ENCODE measurements around the gene NRXN2.

Gene NRXN2

GRCh38 chr11:64698427-64698826 lies 24.6 kb downstream of the NRXN2 start:
- DNase-seq (ENCODE audit: low spot score) = no peak

GRCh38 chr11:64697663-64698375 lies 25.2 kb downstream of the NRXN2 start:
- DNase-seq (ENCODE audit: low spot score) = no peak

GRCh38 chr11:64696045-64696444 lies 27.0 kb downstream of the NRXN2 start:
- DNase-seq (ENCODE audit: low spot score) = no peak

DNA sequence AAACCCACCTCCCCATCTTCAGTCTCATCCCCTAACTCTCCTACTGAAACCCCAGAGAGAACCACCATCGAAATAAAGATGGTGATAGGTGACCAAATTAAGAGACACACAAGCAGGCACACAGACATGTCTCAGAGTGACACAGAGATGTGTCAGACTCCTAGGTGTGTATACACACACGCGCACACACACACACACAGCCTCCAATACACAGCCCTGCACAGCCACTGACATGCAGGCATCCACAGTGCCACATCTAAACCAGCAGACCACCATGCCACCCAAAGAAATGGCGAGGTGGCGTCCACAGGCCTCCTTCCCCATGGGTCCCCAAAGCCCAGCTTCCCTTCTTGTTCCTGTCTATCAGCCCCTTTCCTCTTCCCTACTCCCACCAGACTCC lies 27.4 kb downstream of the NRXN2 start:
- no peak for DNase-seq (ENCODE audit: low spot score)

- DNase-seq (ENCODE audit: low spot score) = peak; percentile 65
Observed at GRCh38 chr11:64694821-64695365, 28.1 kb downstream of the NRXN2 start.

DNA sequence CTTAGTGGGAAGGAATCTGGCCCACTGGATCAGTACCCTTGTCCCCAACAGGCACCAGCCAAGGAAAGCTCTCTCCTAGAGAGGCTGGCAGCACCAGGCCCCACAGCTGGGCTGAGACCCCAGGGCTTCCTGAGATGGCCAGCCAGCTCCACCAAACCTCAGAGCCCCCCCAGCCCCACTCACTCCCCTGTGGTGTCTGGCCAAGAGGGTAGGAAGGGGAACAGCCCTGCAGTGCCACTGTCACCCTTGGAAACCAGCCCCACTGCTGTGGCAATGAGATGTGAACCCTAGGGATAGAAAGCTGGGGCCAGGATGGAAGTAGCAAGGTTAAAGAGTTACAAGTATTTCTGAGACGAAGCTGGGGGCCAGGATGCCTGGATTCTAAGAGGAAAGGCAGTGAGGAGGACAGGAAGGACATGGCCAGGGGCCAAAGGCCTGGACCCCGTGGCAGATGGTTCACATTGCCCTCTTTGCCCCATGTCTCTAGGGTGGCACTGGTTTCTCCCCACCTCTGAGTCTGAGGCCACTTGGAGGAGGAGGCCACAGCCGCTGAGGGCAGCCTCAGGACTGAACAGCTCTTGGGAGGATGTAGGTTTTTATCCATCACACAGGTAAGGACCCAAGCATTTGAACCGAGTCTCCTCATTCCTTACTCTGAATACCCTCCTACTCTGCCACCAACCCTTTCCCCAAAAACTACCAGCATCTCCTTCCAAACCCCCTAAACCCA lies 28.8 kb downstream of the NRXN2 start:
- DNase-seq (ENCODE audit: low spot score) = no peak

- DNase-seq (ENCODE audit: low spot score) = no peak
Observed at GRCh38 chr11:64692764-64693331, 30.1 kb downstream of the NRXN2 start.

GRCh38 chr11:64691543-64691942 lies 31.5 kb downstream of the NRXN2 start:
- no peak for DNase-seq (ENCODE audit: low spot score)

- DNase-seq (ENCODE audit: low spot score) = no peak
Observed at GRCh38 chr11:64690235-64690634, 32.8 kb downstream of the NRXN2 start.

- peak; percentile 91 for DNase-seq (ENCODE audit: low spot score)
Observed at GRCh38 chr11:64688534-64688982, 34.4 kb downstream of the NRXN2 start.

DNA sequence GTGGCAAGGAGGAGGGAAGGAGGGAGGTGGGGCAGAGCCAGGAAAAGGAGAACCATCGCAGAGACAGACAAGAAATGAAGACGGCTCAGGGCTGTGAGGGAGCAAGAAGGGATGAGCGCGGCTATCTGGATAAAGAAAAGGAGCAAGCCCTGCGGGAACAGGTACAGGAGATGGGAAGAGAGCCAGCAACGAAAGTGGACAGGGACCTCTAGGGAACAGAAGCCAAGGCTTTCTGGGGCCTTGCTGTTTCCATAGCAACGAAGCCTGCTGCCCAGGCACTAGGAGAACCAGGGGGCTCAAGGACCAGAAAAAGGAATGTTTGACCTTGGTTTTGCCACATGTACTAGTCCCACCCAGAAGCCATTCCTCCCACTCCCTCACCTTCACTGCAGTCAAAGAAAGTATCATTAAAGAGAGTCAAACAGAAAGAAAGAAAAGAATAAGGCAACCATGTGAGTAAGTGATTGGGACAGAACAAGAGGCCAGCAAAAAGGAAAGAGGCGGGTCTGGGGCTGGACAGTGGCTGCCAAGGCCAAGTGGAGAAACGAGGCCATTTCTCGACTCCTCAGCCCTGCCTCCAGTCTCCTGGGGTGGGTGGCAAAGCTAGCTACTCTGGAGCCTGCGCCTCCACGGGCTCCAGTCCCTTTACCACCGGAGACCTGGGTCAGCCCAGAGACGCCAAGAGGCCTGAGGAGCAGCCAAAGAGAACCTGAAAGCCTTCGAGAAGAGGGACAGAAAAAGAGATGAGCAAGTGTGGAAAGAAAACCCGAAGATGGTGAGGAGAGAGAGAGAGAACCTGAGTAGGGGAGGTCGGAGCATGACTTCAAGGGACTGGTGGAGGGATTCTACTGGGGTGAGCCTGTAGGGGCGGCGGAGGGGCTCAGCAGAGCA lies 35.1 kb downstream of the NRXN2 start:
- DNase-seq (ENCODE audit: low spot score) = no peak

GRCh38 chr11:64687204-64687603 lies 35.8 kb downstream of the NRXN2 start:
- DNase-seq (ENCODE audit: low spot score) = no peak

- DNase-seq (ENCODE audit: low spot score) = no peak
Observed at GRCh38 chr11:64686466-64687170, 36.4 kb downstream of the NRXN2 start.

DNA sequence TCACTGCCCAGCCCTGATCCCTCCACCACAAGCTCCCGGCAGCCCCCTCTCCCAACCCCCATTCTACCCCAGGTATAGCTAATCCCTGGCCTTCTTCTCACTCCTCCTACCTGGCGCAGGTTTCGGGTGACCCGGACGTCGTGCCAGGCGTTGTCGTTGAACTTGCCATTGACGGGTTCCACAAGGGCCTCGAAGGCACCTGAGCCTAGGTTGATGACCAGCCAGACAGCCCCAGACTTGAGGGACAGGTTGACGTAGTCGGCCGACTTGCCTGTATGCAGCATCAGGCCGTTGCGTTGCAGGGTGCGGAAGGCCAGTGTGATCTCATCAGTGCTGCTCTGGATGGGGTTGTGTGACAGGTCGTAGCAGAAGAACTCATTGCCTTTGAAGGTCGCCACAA lies 37.5 kb downstream of the NRXN2 start:
- no peak for DNase-seq (ENCODE audit: low spot score)

GRCh38 chr11:64684357-64684756 lies 38.6 kb downstream of the NRXN2 start:
- DNase-seq (ENCODE audit: low spot score) = no peak

DNA sequence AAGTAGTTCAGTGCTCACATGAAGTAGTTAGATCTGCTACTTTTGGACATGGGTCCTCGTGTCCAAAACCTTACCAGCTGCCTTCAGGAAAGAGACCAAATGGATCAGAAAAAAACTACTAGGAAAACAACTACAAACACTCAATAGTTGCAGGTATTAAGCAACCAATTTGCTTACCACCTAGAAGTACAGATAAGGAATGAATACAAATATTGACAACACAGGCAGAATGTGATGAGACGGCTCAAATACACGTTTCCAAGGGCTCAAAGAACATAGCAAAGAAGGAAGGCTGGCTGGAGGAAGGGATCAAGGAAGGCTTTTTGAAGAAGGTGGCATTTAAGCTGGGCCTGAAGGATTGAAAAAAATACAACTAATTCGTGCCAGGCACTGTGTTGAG lies 41.8 kb downstream of the NRXN2 start:
- DNase-seq (ENCODE audit: low spot score) = no peak

DNA sequence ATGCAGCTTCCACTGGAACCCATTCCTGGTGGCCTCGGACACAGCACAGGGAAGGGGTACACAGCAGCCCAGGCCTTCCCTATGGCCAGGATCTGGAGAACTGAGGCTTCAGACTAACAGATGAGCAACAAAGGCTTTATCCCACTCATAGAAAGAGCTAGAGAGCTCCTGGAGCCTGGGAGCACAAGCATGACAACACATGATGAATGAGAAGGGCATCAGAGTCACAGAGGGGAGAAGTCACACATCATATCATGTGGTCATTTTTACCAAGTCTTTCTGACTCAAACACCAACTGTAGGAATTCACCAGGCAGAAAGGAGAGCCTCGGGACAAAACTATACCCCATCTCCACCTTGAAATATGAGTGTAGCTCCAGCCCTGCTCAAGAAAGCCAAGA lies 43.2 kb downstream of the NRXN2 start:
- DNase-seq (ENCODE audit: low spot score) = no peak

DNA sequence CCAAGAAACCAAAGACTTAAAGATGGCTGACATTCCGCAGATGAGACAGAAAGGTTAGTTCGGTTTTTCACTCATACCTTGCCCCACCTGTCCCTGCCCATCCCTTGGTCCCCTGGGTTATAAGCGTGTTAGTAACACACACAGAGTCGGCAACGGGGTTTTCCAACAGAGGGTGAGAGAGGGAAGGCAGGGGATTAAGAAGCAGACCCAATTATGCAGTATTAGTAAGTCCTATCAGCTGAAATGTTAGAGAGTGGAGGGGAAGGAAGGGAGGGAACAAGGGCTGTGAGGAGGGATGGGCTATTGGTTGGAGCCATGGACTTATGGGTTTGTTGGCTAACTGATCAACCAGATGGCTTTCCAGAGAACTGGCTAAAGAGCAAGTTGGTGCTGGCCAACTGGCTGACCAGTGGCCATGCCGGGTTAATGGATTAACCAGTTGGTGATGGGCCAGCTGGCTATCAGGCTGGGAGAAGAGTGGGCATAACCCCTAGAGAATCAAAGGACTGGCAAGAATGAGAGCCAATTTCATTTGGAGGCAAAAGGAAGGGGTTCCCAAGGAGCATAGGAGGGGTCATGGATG lies 45.5 kb downstream of the NRXN2 start:
- no peak for DNase-seq (ENCODE audit: low spot score)

- no peak for DNase-seq (ENCODE audit: low spot score)
Observed at GRCh38 chr11:64676261-64676615, 46.8 kb downstream of the NRXN2 start.

DNA sequence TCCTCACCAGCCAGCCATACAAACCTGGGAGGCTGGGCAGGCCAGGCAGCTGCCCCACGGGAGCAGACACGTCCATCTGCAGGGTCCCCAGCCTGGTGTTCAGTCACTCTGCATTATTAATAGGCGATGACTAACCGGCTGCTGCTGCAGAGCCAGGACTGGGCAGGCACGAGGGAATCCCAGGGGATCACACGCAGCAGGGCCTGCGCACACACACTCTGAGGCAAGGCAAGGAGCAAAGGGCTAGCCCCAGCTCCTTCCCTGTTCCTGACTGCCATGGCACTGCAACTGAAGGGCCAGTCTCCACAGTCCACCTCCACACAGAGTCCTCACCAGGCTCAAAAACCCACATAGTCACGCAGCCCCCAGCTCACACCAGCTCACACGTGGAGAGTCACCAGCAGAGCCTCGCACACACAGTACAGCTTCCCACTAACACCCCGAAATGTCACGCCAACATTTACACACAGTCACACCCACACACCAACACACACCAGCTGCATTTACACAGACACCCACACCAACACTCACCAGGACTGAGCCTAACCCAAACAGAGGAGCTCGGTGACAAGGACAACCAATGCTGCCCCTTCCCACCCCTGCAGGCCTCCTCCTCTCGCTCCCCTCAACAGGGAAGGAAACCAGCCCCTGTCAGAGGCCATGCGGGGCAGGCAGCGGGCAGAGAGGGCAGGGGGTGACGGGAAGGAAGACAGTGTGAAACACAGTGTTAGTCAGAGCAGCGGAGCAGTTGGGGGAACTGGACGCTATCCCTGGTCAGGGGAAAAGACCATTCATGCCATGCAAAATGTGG lies 47.3 kb downstream of the NRXN2 start:
- DNase-seq (ENCODE audit: low spot score) = peak; percentile 26
